ENCODE data around the gene PYGB.

The PYGB gene

DNA sequence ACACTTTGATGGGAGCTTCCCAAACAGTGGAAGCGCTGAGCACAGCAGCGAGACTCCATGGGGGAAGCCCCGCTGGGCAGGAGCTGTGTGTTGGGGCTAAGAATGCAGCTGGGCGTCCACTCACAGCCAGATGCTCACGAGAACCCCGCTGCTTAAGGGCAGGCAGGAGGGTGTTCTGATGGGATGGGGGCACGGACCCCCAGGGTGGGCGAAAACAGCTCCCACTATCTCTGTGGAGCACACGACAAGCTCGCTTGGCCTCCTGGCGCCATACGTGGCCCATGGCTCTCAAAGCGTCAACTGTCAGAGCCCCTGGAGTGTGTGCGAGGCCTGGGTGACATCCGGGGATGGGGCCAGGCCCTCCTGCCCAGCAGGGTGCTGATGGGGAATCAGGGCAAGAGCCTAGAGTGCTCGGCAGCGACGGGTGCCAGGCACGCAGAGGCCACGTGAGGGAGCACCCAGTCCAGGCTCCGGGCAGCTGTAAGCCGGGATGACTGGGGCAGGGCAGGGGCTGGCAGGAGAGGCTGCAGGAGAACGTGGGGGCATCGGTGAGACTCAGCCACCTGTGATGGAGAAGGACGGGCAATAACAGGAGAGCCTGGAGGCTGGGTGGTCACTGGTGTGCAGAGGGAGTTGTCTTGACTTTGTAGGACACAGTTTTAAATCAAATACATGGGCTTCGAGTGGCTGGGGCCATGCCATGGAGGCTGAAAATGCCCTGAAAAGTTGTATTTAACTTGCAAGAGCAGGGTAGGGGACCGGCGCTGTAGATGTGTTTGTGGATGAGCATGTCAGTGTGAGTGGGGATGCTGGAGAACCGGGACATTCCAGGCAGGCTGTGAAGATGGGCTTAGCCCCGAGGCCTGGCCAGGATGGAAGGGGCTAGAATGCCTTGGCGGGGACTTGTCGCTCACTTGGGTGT, 27.3 kb downstream of the PYGB start:
- no peak for DNase-seq (ENCODE audit: low spot score)
- no peak for TF ChIP-seq CTCF (IDR thresholded peaks at IDR 0.05; ENCODE audit: extremely low read depth, insufficient read depth, missing control alignments)
- in situ Hi-C loops (cut with MboI; ENCODE audit: low pct_unique_long_range_greater_than_20kb, low sequenced_read_pairs, unreplicated experiment), result no loop called here

DNA sequence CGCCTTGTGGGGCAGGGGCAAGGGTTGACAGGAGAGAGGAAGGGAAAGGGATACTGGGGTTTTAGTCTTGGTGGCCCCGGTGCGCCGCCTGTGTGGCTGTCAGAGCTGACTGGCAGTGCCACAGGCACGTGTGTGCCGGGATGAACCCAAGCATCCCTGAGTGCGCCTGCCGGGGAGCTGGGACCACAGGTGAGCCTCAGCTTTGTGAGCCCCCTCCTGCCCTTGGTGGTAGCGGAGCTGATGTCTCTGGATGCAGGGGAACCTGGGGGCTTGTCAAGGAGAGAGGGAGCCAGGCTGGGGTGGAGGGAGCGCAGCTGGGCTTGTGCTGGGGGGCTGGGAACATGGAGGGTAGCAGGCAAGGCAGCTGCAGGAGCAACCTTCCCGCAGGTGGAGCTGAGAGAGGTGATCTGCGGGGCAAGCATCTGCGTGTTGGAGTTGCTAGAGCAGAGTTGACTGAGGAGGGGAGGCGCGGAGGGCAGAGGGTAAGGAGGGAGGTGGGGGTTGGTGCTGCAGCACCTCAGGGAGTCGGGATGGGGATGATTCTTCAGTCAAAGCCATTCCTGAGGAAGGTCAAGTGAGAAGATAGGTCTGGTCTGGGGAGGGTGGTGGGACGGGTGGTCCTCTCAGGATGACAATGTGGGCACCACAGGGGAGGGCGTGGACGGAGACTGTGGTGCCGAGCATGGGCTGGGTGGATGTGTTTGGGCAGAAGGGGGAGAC, 28.1 kb downstream of the PYGB start:
- in situ Hi-C loops (cut with MboI; ENCODE audit: low pct_unique_long_range_greater_than_20kb, low sequenced_read_pairs, unreplicated experiment), result no loop called here
- no peak for DNase-seq (ENCODE audit: low spot score)
- TF ChIP-seq CTCF (IDR thresholded peaks at IDR 0.05; ENCODE audit: extremely low read depth, insufficient read depth, missing control alignments), result no peak

- in situ Hi-C loops (cut with MboI; ENCODE audit: low pct_unique_long_range_greater_than_20kb, low sequenced_read_pairs, unreplicated experiment), result no loop called here
- no peak for TF ChIP-seq CTCF (IDR thresholded peaks at IDR 0.05; ENCODE audit: extremely low read depth, insufficient read depth, missing control alignments)
- no peak for DNase-seq (ENCODE audit: low spot score)
These were observed 28.7 kb downstream of the PYGB start for GRCh38 chr20:25276533-25277050.

- in situ Hi-C loops (cut with MboI; ENCODE audit: low pct_unique_long_range_greater_than_20kb, low sequenced_read_pairs, unreplicated experiment), result no loop called here
- TF ChIP-seq CTCF (IDR thresholded peaks at IDR 0.05; ENCODE audit: extremely low read depth, insufficient read depth, missing control alignments), result no peak
- no peak for DNase-seq (ENCODE audit: low spot score)
These were observed 29.3 kb downstream of the PYGB start for GRCh38 chr20:25277051-25277801.

GRCh38 chr20:25277941-25278521, 30.1 kb downstream of the PYGB start:
- in situ Hi-C loops (cut with MboI; ENCODE audit: low pct_unique_long_range_greater_than_20kb, low sequenced_read_pairs, unreplicated experiment), result no loop called here
- no peak for DNase-seq (ENCODE audit: low spot score)
- no peak for TF ChIP-seq CTCF (IDR thresholded peaks at IDR 0.05; ENCODE audit: extremely low read depth, insufficient read depth, missing control alignments)
